GM18508 (cell line): Measurements from ENCODE around the gene TAF3.
A peak's percentile ranks its signal among the peaks of the same experiment; 100 is the strongest.

Experiments
- ATAC-seq: cut with Tn5 transposase; IDR thresholded peaks from one replicate; pipeline ENCODE4 v1.9.1; 2021; ENCODE audit warnings: moderate number of reproducible peaks; ENCODE audit not compliant: insufficient read depth, unreplicated experiment

The TAF3 gene

GRCh38 chr10:7922707-7923106 is 104.4 kb downstream of the TAF3 start:
- no peak for ATAC-seq

- ATAC-seq = no peak
Observed at GRCh38 chr10:7928536-7928935, 110.2 kb downstream of the TAF3 start.

GRCh38 chr10:7932301-7933036 is 114.2 kb downstream of the TAF3 start:
- ATAC-seq = no peak

GRCh38 chr10:7933262-7933661 is 115.0 kb downstream of the TAF3 start:
- ATAC-seq = no peak

GRCh38 chr10:7933757-7934156 is 115.5 kb downstream of the TAF3 start:
- ATAC-seq = no peak

GRCh38 chr10:7937315-7937945 is 119.1 kb downstream of the TAF3 start:
- no peak for ATAC-seq

- no peak for ATAC-seq
Observed at GRCh38 chr10:7941576-7941975, 123.3 kb downstream of the TAF3 start.

GRCh38 chr10:7942316-7942715 is 124.0 kb downstream of the TAF3 start:
- ATAC-seq = no peak

- ATAC-seq = no peak
Observed at GRCh38 chr10:7942859-7943258, 124.6 kb downstream of the TAF3 start.

- ATAC-seq = no peak
Observed at GRCh38 chr10:7944215-7944480, 125.8 kb downstream of the TAF3 start.

- ATAC-seq = no peak
Observed at GRCh38 chr10:7944537-7944936, 126.2 kb downstream of the TAF3 start.

GRCh38 chr10:7945034-7945433 is 126.7 kb downstream of the TAF3 start:
- ATAC-seq = no peak

- ATAC-seq = no peak
Observed at GRCh38 chr10:7945469-7946187, 127.3 kb downstream of the TAF3 start.

- ATAC-seq = no peak
Observed at GRCh38 chr10:7948371-7949000, 130.2 kb downstream of the TAF3 start.

- ATAC-seq = no peak
Observed at GRCh38 chr10:7950981-7951847, 132.9 kb downstream of the TAF3 start.

GRCh38 chr10:7952266-7952665 is 134.0 kb downstream of the TAF3 start:
- ATAC-seq = no peak

GRCh38 chr10:7953447-7953846 is 135.1 kb downstream of the TAF3 start:
- no peak for ATAC-seq

- ATAC-seq = no peak
Observed at GRCh38 chr10:7955446-7955845, 137.1 kb downstream of the TAF3 start.

- peak; percentile 94 for ATAC-seq
Observed at GRCh38 chr10:7956508-7956907, 138.2 kb downstream of the TAF3 start.

GRCh38 chr10:7957591-7957990 is 139.3 kb downstream of the TAF3 start:
- ATAC-seq = no peak
